Measurements from ENCODE around the gene NOL4. TPM values are rescaled to one million over a fixed set of nuclear protein-coding genes. Genes with fewer than 3 reads are reported as not detected.
"Not testable (repeated sequence)": the region's sequence is repeated elsewhere in the genome, so short reads cannot be mapped to it uniquely, and the experiment has no call there.

NOL4 gene
- total RNA-seq = not detected in 2 replicates
- long read RNA-seq = 0 reads

GRCh38 chr18:34224423-34225217 lies at the start of gene NOL4:
NOL4 (minus strand) TSS chr18:34224913; CDS start chr18:34223253, 1,660 bp downstream.
- H3K27me3 Mint-ChIP-seq (ENCODE audit: unreplicated experiment) = peaks cover 87% of the 10 kb centered on the region
- H3K27ac Mint-ChIP-seq (ENCODE audit: unreplicated experiment) = no peak within 1 kb of the TSS
- H3K4me1 Mint-ChIP-seq (ENCODE audit: unreplicated experiment) = peaks cover 28% of the 10 kb centered on the region
- H3K9me3 Mint-ChIP-seq (ENCODE audit: unreplicated experiment) = no peaks in the 10 kb centered on the region
- TF ChIP-seq CTCF (IDR thresholded peaks at IDR 0.05) = peak; percentile 43
- peak within 1 kb of the TSS; percentile 71 for H3K4me3 Mint-ChIP-seq (ENCODE audit: unreplicated experiment)
- H3K36me3 Mint-ChIP-seq (ENCODE audit: unreplicated experiment) = no peaks in the 10 kb centered on the region
- no peak for DNase-seq (ENCODE audit: extremely low spot score, unreplicated experiment)

- not testable (repeated sequence) for H3K4me1 Mint-ChIP-seq (ENCODE audit: unreplicated experiment); H3K9me3 Mint-ChIP-seq (ENCODE audit: unreplicated experiment)
These were observed 41.3 kb upstream of the NOL4 start for GRCh38 chr18:34266029-34266428.

GRCh38 chr18:34261865-34262780 lies 37.4 kb upstream of the NOL4 start:
- H3K4me1 Mint-ChIP-seq (ENCODE audit: unreplicated experiment) = peaks cover 4% of the 10 kb centered on the region
- no peaks in the 10 kb centered on the region for H3K36me3 Mint-ChIP-seq (ENCODE audit: unreplicated experiment)
- no peak overlapping the region for H3K4me3 Mint-ChIP-seq (ENCODE audit: unreplicated experiment)
- no peak overlapping the region for H3K27ac Mint-ChIP-seq (ENCODE audit: unreplicated experiment)
- peaks cover 17% of the 10 kb centered on the region for H3K9me3 Mint-ChIP-seq (ENCODE audit: unreplicated experiment)
- H3K27me3 Mint-ChIP-seq (ENCODE audit: unreplicated experiment) = peaks cover 11% of the 10 kb centered on the region
- no peak for DNase-seq (ENCODE audit: extremely low spot score, unreplicated experiment)
- no peak for TF ChIP-seq CTCF (IDR thresholded peaks at IDR 0.05)

More at GRCh38 chr18:34266029-34266428, 41.3 kb upstream of the NOL4 start:
- H3K4me3 Mint-ChIP-seq (ENCODE audit: unreplicated experiment); H3K27me3 Mint-ChIP-seq (ENCODE audit: unreplicated experiment); DNase-seq (ENCODE audit: extremely low spot score, unreplicated experiment); H3K36me3 Mint-ChIP-seq (ENCODE audit: unreplicated experiment); H3K27ac Mint-ChIP-seq (ENCODE audit: unreplicated experiment): not testable (repeated sequence)

GRCh38 chr18:34258176-34258575 lies 33.5 kb upstream of the NOL4 start:
- peaks cover 11% of the 10 kb centered on the region for H3K9me3 Mint-ChIP-seq (ENCODE audit: unreplicated experiment)
- H3K27ac Mint-ChIP-seq (ENCODE audit: unreplicated experiment) = no peak overlapping the region
- DNase-seq (ENCODE audit: extremely low spot score, unreplicated experiment) = no peak
- no peak overlapping the region for H3K4me3 Mint-ChIP-seq (ENCODE audit: unreplicated experiment)
- TF ChIP-seq CTCF (IDR thresholded peaks at IDR 0.05) = no peak
- H3K27me3 Mint-ChIP-seq (ENCODE audit: unreplicated experiment) = peaks cover 26% of the 10 kb centered on the region
- peaks cover 4% of the 10 kb centered on the region for H3K4me1 Mint-ChIP-seq (ENCODE audit: unreplicated experiment)
- H3K36me3 Mint-ChIP-seq (ENCODE audit: unreplicated experiment) = no peaks in the 10 kb centered on the region

GRCh38 chr18:34251919-34252318 lies 27.2 kb upstream of the NOL4 start:
- H3K4me1 Mint-ChIP-seq (ENCODE audit: unreplicated experiment) = no peaks in the 10 kb centered on the region
- no peak overlapping the region for H3K27ac Mint-ChIP-seq (ENCODE audit: unreplicated experiment)
- H3K4me3 Mint-ChIP-seq (ENCODE audit: unreplicated experiment) = no peak overlapping the region
- H3K9me3 Mint-ChIP-seq (ENCODE audit: unreplicated experiment) = peaks cover 16% of the 10 kb centered on the region
- DNase-seq (ENCODE audit: extremely low spot score, unreplicated experiment) = no peak
- H3K27me3 Mint-ChIP-seq (ENCODE audit: unreplicated experiment) = peaks cover 21% of the 10 kb centered on the region
- H3K36me3 Mint-ChIP-seq (ENCODE audit: unreplicated experiment) = no peaks in the 10 kb centered on the region
- no peak for TF ChIP-seq CTCF (IDR thresholded peaks at IDR 0.05)
